Measurements from ENCODE around the gene NRP1.
A peak's percentile ranks its signal among the peaks of the same experiment; 100 is the strongest.

DNA sequence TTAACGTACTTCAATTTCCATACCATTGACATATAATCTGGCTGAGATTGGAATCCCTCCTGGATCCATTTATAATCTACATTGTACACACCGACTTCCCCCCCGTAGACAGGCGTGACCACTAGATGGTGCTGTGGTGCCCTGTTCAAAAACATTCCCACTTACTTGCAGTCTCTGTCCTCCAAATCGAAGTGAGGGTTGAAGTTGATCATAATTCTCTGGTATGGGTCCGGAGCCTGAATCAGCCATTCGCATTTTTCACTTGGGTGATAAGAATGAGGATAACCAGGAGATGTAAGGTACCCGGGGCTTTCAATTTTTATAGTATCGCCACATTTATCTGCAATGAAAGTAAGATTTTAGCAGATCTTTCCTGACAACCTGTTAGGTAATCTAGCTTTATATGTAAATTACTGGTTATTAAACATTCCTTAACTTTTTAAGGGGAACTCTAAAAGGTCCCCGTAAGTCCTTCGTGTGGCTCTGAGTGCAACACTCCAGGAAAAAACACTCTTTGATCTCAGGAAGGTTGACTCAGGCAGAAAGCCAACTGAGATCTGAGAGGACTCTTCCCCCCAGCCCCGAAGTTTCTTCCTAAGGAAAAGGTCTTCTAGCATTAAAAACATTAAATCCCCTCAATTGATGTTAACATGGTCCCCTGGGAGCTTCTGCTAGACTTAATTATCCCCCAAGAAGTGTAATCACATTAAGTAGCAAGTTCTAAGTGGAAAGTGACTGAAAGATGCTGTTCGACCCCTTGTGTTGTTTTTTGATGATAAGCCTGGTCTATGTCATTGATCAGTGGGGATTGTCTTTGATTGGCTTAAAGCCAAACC lies 3.7 kb downstream of the NRP1 start:
- TF ChIP-seq, protein P1, sequence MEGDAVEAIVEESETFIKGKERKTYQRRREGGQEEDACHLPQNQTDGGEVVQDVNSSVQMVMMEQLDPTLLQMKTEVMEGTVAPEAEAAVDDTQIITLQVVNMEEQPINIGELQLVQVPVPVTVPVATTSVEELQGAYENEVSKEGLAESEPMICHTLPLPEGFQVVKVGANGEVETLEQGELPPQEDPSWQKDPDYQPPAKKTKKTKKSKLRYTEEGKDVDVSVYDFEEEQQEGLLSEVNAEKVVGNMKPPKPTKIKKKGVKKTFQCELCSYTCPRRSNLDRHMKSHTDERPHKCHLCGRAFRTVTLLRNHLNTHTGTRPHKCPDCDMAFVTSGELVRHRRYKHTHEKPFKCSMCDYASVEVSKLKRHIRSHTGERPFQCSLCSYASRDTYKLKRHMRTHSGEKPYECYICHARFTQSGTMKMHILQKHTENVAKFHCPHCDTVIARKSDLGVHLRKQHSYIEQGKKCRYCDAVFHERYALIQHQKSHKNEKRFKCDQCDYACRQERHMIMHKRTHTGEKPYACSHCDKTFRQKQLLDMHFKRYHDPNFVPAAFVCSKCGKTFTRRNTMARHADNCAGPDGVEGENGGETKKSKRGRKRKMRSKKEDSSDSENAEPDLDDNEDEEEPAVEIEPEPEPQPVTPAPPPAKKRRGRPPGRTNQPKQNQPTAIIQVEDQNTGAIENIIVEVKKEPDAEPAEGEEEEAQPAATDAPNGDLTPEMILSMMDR (IDR thresholded peaks at IDR 0.05): peak; percentile 28 to 82 (median 82)
- TF ChIP-seq POLR2A (IDR thresholded peaks at IDR 0.05): no peak

All from Peyer's patch (tissue), 4 donors.